ENCODE measurements around the gene FAM133A.
A peak's percentile ranks its signal among the peaks of the same experiment; 100 is the strongest.

Gene FAM133A

DNA sequence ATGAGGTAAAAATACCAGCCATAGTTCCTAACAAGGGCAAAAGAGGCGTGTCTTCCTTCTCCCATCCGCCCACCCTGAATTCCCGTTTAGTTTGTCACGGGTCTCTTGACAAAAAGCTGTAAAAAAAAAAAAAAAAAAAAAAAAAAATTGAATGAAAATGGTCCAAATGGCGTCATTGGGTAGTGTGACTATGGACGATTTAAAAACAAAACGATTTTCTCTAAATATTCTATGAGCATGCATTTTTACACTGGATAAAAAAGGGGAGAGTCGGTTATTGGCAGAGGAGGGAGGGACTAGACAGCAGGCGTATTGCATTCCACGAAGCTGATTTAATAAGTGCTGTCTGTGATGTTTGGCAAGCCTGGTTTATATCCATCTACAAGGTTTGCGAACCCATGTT is at the start of gene FAM133A:
Gene FAM133A, plus strand, starts transcription at position 338 of the 403 bp plus-strand sequence. CDS start 35,214 bp downstream, outside the sequence.
- no peak for DNase-seq

DNA sequence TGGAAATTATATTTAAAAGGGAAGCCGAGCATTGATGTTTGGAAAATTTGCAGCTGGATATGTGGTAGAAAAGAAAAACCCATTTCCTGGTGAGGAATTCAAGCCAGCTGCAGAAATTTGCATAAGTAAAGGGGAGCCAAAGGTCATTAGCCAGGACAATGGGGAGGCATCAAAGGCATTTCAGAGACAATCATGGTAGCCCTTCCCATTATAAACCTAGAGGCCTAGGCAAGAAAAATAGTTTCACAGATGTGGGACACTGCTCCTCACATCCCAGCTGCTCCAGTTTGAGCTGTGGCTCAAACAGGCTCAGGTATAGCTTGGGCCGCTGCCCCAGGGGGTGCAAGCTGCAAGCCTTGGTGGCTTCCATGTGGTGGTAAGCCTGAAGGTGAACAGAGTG is 36.4 kb upstream of the FAM133A start:
- DNase-seq, result no peak

- no peak for DNase-seq
Measured at GRCh38 chrX:93649381-93649780, 24.6 kb upstream of the FAM133A start.

DNA sequence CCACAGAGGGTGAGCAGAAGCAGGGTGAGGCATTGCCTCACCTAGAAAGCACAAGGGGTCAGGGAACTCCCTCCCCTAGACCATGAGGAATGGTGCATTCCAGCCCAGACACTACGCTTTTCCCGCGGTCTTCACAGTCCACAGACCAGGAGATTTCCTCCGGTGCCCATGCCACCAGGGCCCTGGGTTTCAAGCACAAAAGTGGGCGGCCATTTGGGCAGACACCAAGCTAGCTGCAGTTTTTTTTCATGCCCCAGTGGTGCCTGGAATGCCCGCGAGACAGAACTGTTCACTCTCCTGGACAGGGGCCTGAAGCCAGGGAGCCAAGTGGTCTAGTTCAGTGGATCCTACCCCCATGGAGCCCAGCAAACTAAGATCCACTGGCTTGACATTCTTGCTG is 13.4 kb upstream of the FAM133A start:
- DNase-seq, result no peak

DNA sequence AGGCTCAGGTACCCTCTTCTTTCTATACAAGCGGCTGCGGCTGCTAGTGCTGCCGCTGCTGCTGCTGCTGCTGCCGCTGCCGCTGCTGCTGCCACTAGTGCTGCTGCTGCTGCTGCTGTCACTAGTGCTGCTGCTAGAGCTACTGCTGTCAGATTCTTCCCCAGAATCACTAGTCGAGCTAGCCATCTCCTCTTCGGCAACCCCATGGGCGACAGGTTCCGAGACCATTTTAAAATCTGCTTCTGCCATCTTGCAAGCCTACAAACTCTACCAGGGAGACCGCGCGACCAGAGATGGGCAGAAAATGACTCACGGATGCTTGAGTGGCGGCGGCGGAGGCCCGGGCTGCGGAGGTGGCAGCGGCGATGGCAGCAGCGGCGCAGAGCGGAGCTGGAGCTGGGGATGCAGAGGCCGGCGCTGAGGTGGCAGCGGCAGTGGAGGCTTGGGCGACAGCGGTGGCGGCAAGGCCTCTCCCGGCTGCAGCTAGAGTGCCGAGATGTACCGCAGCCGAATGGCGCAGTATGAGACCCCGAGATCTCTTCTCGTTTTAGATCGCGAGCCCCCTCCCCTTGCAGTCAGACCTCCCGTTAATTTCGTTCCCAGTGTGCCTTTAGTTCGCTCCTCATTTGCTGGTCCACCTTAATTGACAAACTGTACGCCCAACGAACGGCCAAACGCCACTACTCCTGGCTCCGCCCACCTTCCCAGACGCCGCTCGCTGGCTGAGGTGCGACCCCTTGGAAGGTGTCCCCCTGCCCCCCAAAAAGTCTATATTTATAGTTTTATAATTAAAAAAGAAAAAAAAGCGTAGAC is 744 bp upstream of the FAM133A start, which contains the start of gene NAP1L3:
Gene NAP1L3, minus strand, starts transcription at position 523 of the 813 bp plus-strand sequence. Its CDS starts 274 bp downstream, at position 249.
- DNase-seq, result peak in 1 of 2 experiments; percentile 1

DNA sequence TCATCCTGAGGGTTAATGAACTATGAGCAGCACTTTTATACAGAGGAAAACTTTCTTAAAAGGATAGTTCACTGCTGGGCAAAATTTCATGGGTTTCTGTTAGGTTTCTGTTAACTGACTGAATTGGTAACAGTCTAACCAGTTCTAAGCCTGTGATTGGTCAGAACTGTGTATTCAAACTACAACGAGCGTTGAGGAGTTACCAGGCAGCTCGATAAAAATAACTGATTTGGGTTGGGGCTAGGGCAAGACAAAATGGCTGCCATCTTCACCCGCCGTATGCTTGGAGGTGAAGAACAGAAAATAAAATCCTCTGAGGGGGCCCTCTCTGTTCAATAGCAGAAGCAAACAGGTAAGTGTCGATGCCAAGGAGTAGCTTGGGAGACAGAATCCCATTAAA is 22.0 kb downstream of the FAM133A start:
- DNase-seq, result no peak

DNA sequence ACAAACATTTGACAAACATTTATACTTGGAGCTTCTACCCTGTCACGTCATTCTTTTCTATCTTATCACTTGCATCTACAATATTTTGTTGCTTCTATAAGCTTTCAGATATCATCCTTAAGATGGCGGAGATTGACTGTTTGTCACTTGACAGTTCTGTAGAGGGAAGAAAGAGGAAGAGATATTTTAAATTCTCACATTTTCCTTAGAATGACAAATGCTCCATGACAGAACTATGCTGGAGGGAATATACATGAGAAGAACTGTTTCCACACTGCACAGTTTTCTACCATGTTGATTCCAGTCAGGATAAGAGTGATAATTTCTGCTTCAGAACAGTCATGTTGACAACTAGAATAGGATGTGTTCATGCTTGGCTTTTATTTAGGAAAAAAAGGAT is 29.7 kb downstream of the FAM133A start:
- DNase-seq, result no peak

DNA sequence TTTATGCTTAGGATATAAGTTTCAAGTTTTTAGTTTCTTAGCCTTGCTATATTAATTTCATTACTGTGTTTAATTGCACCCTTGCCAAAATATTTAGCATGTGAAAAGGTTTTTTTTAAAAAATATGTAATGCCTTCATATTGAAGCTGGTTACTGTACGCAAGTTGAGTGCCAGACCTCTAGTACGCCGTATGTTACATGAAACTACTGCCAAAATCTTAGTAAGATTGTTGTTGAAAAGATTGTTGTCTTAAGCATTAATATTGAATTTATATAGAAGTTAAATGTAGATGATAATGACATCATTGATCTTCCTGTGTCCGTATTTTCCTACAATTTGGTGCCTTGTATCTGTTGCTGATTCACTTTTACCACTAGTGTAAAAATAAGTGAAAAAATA is 37.1 kb downstream of the FAM133A start:
- DNase-seq, result no peak

- no peak for DNase-seq
Measured at GRCh38 chrX:93741811-93742210, 67.8 kb downstream of the FAM133A start.

DNA sequence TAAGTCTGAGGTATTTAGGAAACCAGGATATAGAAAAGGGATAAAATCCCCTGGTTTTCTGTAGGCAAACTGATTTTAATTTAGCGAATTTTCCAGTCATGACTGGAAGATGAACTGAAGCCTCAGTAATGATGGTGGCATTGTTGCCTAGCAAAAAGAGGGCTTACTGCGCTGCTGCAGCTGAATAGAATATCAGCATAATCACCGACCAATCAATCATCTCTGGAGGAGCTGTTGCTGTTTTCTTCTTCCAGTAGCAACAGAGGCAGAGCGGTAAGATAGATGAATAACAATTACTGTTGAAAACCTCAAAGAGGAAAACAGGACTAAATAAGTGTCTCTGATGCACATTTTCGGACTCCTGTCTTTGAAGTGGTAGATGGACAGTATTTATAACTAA is 86.2 kb downstream of the FAM133A start:
- DNase-seq, result no peak

All from NCI-H187 (cell line).